NCI-H345 treated with DMSO at 0.1 percent for 48 hours (cell line): ENCODE results near the gene NXN.
"Not testable (repeated sequence)": the region's sequence is repeated elsewhere in the genome, so short reads cannot be mapped to it uniquely, and the experiment has no call there.

Experiments used
- DNase-seq: peaks from one replicate; lab custom pipeline; 2025; ENCODE audit not compliant: unreplicated experiment; lab: John Stamatoyannopoulos, UW

NXN gene

DNA sequence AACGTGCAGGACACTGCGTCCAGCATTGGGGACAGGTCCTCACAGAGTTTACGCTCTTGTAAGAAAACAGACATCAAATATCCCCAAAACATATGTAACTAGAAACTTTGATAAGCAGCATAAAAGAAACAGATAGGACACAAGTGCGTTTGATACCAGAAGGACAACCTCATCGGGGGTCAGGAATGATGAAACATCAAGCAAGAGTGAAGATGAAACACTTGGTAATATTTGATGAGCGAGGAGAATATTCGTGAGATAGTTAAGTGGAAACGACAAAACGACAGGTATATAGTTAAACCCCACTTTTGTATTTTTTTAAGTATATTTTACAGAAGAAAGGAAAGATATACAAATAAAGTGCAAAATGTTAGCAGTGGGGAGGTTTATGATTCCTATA, 55.9 kb downstream of the NXN start:
- no peak for DNase-seq

DNA sequence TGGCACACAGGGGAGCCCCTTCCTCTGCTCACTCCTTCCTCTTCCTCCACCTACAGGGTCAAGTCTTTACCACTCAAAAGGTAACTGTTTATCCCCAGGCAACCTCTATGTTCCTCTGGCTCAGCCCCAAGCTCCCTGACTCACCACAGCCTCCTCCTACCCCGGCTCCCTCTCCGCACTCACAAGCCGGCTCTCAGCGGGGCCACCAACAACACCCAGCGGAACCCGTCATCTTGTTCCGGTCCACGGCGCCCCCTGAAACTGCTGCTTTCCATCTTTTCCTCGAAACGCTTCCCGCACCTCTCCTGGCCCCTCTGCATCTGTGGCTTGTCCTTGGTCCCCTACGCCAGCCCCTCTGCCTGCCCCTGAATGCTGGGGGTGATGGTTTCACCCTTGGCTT, 58.4 kb downstream of the NXN start:
- no peak for DNase-seq

DNA sequence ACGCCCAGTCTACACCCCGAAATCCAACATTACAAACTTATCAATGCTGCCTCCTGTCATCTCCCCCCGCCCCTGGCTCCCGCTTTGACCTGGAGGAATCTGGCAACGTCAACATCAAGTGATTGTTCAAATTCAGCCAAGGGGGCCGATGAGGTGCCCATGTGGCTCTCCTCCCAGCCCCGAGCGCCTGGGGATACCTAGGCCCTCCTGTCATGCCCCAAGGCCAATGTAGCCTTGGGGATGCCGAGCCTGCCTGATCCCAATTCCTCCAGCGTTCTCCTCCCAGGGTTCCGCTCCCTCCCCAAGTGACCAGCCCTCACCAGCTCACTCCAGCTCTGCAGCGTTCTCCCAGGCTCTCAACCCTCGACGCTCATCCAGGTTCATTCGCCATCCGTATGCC, 59.4 kb downstream of the NXN start:
- DNase-seq: no peak

GRCh38 chr17:917941-918740, 61.4 kb downstream of the NXN start:
- no peak for DNase-seq

- no peak for DNase-seq
Measured at GRCh38 chr17:917391-917811, 62.2 kb downstream of the NXN start.

- no peak for DNase-seq
Measured at GRCh38 chr17:916315-916714, 63.3 kb downstream of the NXN start.

GRCh38 chr17:915538-916201, 63.9 kb downstream of the NXN start:
- DNase-seq: peak; percentile 93

GRCh38 chr17:914561-914960, 65.0 kb downstream of the NXN start:
- no peak for DNase-seq

- no peak for DNase-seq
Measured at GRCh38 chr17:913207-913606, 66.4 kb downstream of the NXN start.

DNA sequence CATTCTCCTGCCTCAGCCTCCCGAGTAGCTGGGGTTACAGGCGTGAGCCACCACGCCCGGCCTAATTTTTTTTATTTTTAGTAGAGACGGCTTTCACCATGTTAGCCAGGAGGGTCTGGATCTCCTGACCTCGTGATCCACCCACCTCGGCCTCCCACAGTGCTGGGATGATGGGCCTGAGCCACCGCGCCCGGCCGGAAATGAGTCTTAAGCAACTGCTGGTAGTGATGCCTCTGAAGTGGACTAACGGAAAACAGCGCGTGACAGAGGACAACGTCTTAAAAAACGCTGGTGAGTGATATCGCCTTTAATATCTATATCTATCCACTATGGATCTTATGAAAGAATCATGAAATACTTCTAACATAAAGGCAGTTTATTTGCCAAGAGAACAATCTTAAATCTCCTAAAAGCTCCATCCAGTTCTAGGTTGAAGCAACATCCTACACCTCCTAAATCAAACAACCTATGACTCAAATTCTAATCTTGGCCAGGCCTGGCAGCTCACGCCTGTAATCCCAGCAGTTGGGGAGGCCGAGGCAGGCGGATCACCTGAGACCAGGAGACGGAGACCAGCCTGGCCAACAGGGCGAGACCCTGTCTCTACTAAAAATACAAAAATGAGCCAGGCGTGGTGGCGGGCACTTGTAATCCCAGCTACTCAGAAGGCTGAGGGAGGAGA, 69.8 kb downstream of the NXN start:
- DNase-seq: no peak

DNA sequence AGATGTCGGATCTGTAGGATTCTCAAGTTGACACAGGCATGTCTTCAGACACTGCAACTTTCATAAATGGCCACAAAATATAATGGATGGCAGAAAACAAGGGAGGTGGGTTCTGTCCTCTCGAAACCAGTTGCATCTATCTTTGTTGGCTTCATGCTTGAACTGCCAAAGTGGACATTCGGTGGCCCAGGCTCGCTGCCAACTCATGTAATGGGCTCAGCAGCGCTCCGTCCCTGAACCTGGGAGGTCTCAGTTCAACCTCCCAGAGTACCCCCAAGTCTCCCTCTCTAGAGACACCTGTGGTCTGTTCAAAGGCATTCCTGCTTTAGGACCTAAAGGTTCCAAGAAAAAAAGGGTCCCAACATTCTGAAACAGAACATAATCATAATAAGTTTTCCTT, 71.9 kb downstream of the NXN start:
- no peak for DNase-seq

GRCh38 chr17:905708-906107, 73.9 kb downstream of the NXN start:
- not testable (repeated sequence) for DNase-seq

- no peak for DNase-seq
Measured at GRCh38 chr17:903691-904481, 75.7 kb downstream of the NXN start.

DNA sequence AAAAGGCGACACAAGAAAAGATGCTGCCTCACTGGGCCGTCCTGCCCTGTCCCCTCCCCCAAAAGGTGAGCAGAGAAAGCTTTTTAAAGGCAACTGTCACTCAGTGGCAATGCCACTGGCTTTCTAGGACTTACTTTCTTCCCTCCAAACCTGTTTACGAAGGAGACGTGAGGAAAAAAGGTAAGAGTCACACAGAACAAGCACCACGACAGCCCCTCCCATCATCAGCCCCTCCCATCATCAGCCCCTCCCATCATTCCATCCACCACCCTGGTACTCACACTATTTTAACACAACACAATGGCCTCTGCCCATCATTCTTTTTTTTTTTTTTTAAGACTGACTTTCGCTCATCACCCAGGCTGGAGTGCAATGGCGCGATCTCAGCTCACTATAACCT, 77.1 kb downstream of the NXN start:
- no peak for DNase-seq

- DNase-seq: no peak
Measured at GRCh38 chr17:901964-902363, 77.6 kb downstream of the NXN start.

GRCh38 chr17:901191-901950, 78.2 kb downstream of the NXN start:
- DNase-seq: no peak

GRCh38 chr17:900336-900934, 79.1 kb downstream of the NXN start:
- no peak for DNase-seq

- no peak for DNase-seq
Measured at GRCh38 chr17:897970-898619, 81.5 kb downstream of the NXN start.

DNA sequence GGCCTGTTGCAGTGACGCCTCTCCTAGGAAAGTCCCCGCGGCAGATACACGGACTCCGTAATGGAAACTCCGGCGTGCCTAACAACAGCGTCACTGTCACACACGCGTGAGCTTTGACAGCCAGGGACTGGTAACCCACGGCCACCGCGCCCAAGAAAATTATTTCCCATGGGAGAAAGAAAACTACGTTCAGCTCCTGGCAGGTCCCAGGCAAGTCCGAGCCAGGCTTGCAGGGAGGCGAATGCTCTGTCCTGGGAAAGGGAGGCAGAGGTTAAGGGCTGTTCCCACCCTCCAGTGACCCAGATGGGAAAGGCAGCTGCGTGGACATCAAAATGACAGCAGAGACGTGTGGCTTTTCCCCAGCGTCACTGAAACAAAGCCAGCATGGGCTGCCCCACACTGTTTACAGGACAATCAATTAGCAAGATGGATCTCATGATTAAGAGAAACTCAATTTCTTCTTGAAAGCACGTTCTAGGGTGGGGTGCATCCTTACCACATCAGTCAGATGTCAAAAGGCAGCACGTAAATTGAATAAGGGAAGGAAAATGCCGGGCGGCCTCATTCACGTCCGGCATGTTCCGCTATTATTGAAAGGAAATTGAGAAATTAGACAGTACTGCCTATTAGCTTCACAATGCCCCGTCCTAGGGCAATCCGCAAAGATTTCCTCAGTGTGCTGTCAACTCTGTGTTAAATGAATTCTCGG, 82.5 kb downstream of the NXN start:
- DNase-seq: no peak
